Fibroblast of lung (primary cell): ENCODE results near the gene NCAPD2. TPM values are rescaled to one million over a fixed set of nuclear protein-coding genes. Genes with fewer than 3 reads are reported as not detected.
A peak's percentile ranks its signal among the peaks of the same experiment; 100 is the strongest.

Source experiments
- DNase-seq, 2 donors: peaks; one replicate each; pipeline versions ENCODE4 v3.0.0 to v3.0.0-alpha.2; 2010; ENCODE audit warnings: low read depth in 2 of 2
- H2AFZ ChIP-seq: 2 replicates; pipeline ENCODE4 v1.5.1; 2012; ENCODE audit warnings: low read length, control low read depth, inconsistent platforms
- H3K27ac ChIP-seq: 2 replicates; pipeline ENCODE4 v1.5.1; 2011; ENCODE audit warnings: low read length, control low read depth; ENCODE audit not compliant: insufficient read depth
- H3K27me3 ChIP-seq: 2 replicates; pipeline ENCODE4 v1.5.1; 2011; ENCODE audit warnings: mild to moderate bottlenecking, low read length; ENCODE audit not compliant: control insufficient read depth, insufficient read depth
- H3K36me3 ChIP-seq: 2 replicates; pipeline ENCODE4 v1.5.1; 2011; ENCODE audit warnings: low read length; ENCODE audit not compliant: control insufficient read depth, insufficient read depth
- H3K4me1 ChIP-seq: 2 replicates; pipeline ENCODE4 v1.5.1; 2011; ENCODE audit warnings: low read length; ENCODE audit not compliant: control insufficient read depth, insufficient read depth; ENCODE audit errors: extremely low read depth
- H3K4me2 ChIP-seq: 2 replicates; pipeline ENCODE4 v1.5.1; 2011; ENCODE audit warnings: low read length, control low read depth; ENCODE audit not compliant: insufficient read depth; ENCODE audit errors: extremely low read depth
- H3K4me3 ChIP-seq, 4 experiments: fragments of 200-600 bp in 1 of 4; sonication (generic) in 1 of 4; replicated peaks in 1 of 4; 2 replicates each; pipeline ENCODE4 v1.5.1; 2011 to 2016; ENCODE audit warnings: low read length in 4 of 4, low read depth in 3 of 4, mild to moderate bottlenecking in 3 of 4, control low read depth in 2 of 4, inconsistent platforms in 1 of 4, mixed read lengths in 1 of 4; ENCODE audit not compliant: insufficient read depth in 1 of 4; ENCODE audit errors: control extremely low read depth in 1 of 4
- H3K79me2 ChIP-seq: 2 replicates; pipeline ENCODE4 v1.5.1; 2012; ENCODE audit warnings: mild to moderate bottlenecking, low read length, inconsistent platforms; ENCODE audit not compliant: control insufficient read depth, insufficient read depth
- H3K9ac ChIP-seq: 2 replicates; pipeline ENCODE4 v1.5.1; 2011; ENCODE audit warnings: mild to moderate bottlenecking, low read length, control low read depth; ENCODE audit not compliant: insufficient read depth
- H3K9me3 ChIP-seq: 2 replicates; pipeline ENCODE4 v1.5.1; 2012; ENCODE audit warnings: low read depth, low read length; ENCODE audit not compliant: control insufficient read depth, insufficient read depth
- H4K20me1 ChIP-seq: 2 replicates; pipeline ENCODE4 v1.5.1; 2011; ENCODE audit warnings: low read length; ENCODE audit not compliant: control insufficient read depth, insufficient read depth; ENCODE audit errors: extremely low read depth
- CTCF ChIP-seq, 2 donors: IDR thresholded peaks in 1 of 2; conservative IDR thresholded peaks in 1 of 2; 1 replicate in 1 of 2; 2 replicates in 1 of 2; pipeline ENCODE4 v1.5.1; 2011 to 2012; ENCODE audit warnings: low read length in 2 of 2, control low read depth in 1 of 2, inconsistent platforms in 1 of 2, low read depth in 1 of 2, mild to moderate bottlenecking in 1 of 2
- EZH2 ChIP-seq: IDR thresholded peaks from 2 replicates; pipeline ENCODE4 v1.5.1; 2012; ENCODE audit warnings: low read length, control low read depth, mild to moderate bottlenecking; ENCODE audit errors: missing control alignments
- polyA plus RNA-seq, 2 donors: library from polyadenylated mRNA; depleted of rRNA in 1 of 2; stranded (reverse) in 1 of 2; unstranded in 1 of 2; fragments of >200 nt; gene quantifications; 2 replicates each; pipeline ENCODE4 v1.2.1, GENCODE V29; 2011 to 2012; ENCODE audit warnings: missing spikeins in 1 of 2
- total RNA-seq: library from RNA; depleted of rRNA; stranded (reverse); fragments of >200 nt; gene quantifications from 2 replicates; pipeline ENCODE4 v1.2.1, GENCODE V29; 2014

The NCAPD2 gene
- total and polyA plus RNA-seq, 2 donors (not counting 1 experiment from before 2014, with no cell fraction given): 17.2 to 42.3 TPM

- peak overlapping the region in 3 of 4 experiments; percentile 4 to 89 (median 8) for H3K4me3 ChIP-seq
- peaks cover 70% of the 10 kb centered on the region for H3K79me2 ChIP-seq
- H3K9me3 ChIP-seq: no peaks in the 10 kb centered on the region
- no peaks in the 10 kb centered on the region for H4K20me1 ChIP-seq
- TF ChIP-seq CTCF (conservative IDR thresholded peaks at IDR 0.05 in 1 of 2, IDR thresholded peaks at IDR 0.05 in 1 of 2; ENCODE audit: low read depth in 1 of 2, low read length in 2 of 2): no peak
- no peak for TF ChIP-seq EZH2
- H3K36me3 ChIP-seq: peaks cover 16% of the 10 kb centered on the region
- H3K4me1 ChIP-seq: peaks cover 50% of the 10 kb centered on the region
- H3K27ac ChIP-seq: peak overlapping the region; percentile 97
- H3K9ac ChIP-seq: peak overlapping the region; percentile 65
- DNase-seq: peak in 1 of 2 donors; percentile 47
- no peaks in the 10 kb centered on the region for H3K27me3 ChIP-seq
- peak overlapping the region; percentile 97 for H3K4me2 ChIP-seq
- no peak overlapping the region for H2AFZ ChIP-seq
Measured at GRCh38 chr12:6552140-6552551, 58.2 kb downstream of the NCAPD2 start.

DNA sequence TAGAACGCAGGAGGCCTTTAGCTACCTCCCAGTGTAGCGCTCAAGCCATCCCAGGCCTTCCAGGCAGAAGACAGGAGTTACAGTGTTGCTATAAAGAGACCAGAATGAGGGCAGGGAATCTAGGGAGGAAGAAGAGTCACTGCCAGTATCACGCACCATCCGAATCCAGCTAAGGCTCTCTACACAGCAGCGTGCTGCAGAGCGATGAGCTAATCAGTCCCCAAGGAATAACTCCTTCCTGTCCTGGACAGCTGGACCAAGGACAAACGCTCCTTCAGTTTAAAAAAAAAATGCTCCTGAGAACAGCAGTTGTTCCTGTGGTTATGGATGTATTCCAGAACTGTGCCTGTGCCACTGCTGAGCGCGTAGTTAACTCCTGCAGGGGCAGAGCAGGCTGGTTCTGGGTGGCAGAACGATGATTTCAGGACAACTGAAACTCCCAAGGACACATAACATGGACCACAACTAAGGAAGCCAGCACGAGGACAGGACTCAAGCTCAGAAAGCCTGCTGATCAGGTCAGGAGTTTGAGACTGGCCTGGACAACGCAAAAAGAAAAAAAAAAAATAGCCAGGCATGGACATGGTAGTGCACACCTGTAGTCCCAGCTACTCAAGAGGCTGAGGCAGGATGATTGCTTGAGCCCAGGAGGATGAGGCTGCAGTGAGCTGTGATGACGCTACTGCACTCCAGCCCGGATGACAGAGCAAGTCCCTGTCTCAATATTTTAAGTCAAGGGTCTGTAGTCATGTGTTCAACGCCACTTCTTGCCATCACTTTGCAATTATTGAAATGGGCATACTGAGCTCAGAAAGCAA, 59.4 kb downstream of the NCAPD2 start:
- Histone ChIP-seq H3K9ac (peak overlapping the region; percentile 65), H4K20me1 (no peaks in the 10 kb centered on the region), H3K9me3 (no peaks in the 10 kb centered on the region), H3K4me3 (peak overlapping the region; percentile 3 to 89 (median 56)), H3K4me2 (peak overlapping the region; percentile 97), H3K4me1 (peaks cover 44% of the 10 kb centered on the region), H3K27me3 (no peaks in the 10 kb centered on the region), H3K36me3 (peaks cover 18% of the 10 kb centered on the region), H2AFZ (no peak overlapping the region), H3K79me2 (peaks cover 60% of the 10 kb centered on the region), H3K27ac (peak overlapping the region; percentile 97)
- DNase-seq: peak; percentile 67 to 80
- TF ChIP-seq CTCF (conservative IDR thresholded peaks at IDR 0.05 in 1 of 2, IDR thresholded peaks at IDR 0.05 in 1 of 2; ENCODE audit: low read depth in 1 of 2, low read length in 2 of 2): no peak
- no peak for TF ChIP-seq EZH2

- peaks cover 34% of the 10 kb centered on the region for H3K4me1 ChIP-seq
- H3K9me3 ChIP-seq: no peaks in the 10 kb centered on the region
- H4K20me1 ChIP-seq: no peaks in the 10 kb centered on the region
- TF ChIP-seq CTCF (conservative IDR thresholded peaks at IDR 0.05 in 1 of 2, IDR thresholded peaks at IDR 0.05 in 1 of 2; ENCODE audit: low read depth in 1 of 2, low read length in 2 of 2): peak; percentile 53 to 73
- TF ChIP-seq EZH2: no peak
- peaks cover 14% of the 10 kb centered on the region for H3K36me3 ChIP-seq
- peak; percentile 71 to 77 for DNase-seq
- no peaks in the 10 kb centered on the region for H3K27me3 ChIP-seq
- peak overlapping the region; percentile 76 for H3K9ac ChIP-seq
- H3K79me2 ChIP-seq: peaks cover 57% of the 10 kb centered on the region
- H2AFZ ChIP-seq: no peak overlapping the region
- H3K4me3 ChIP-seq: peak overlapping the region; percentile 52 to 89 (median 78)
- peak overlapping the region; percentile 71 for H3K27ac ChIP-seq
- H3K4me2 ChIP-seq: peak overlapping the region; percentile 97
Measured at GRCh38 chr12:6554168-6555017, 60.5 kb downstream of the NCAPD2 start.
